ENCODE data around the gene C3orf52. TPM values are rescaled to one million over a fixed set of nuclear protein-coding genes. Genes with fewer than 3 reads are reported as not detected.
"Not testable (repeated sequence)": the region's sequence is repeated elsewhere in the genome, so short reads cannot be mapped to it uniquely, and the experiment has no call there.

C3orf52 gene
- total RNA-seq, 1 donor from 2014 or later: 3.7 TPM

DNA sequence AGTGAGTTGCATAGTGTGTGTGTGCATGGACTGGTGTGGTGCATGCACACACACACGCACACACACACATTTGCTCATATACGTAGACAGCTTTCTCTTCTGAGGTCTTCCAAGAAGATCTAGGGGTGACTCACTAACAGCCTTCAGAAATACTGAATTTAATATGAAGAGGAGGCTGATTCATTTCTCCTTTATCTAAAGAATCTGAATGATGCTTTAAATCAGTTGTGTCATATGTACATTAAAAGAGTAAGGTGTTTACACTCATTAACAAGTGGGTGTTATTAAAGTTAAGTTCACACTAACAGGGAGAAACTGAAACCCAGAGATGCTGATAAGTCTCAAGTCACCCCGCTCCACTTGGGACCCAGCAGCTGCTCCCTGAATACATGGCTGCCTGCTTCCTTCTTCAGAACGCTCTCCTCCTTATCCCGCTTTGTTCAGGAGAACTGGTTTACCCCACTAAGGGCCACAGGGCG is 29.7 kb upstream of the C3orf52 start:
- Histone ChIP-seq H3K27me3 (ENCODE audit: control insufficient read depth in 3 of 3, insufficient read depth in 3 of 3, low read length in 3 of 3) (peaks cover 0 to 2% (median 0%) of the 10 kb centered on the region in 3 donors), H3K4me1 (ENCODE audit: control insufficient read depth in 3 of 3, insufficient read depth in 3 of 3, low read length in 3 of 3) (no peaks in the 10 kb centered on the region), H3K4me3 (ENCODE audit: low read length in 3 of 3) (no peak overlapping the region), H3K9ac (ENCODE audit: low read depth in 1 of 3, low read length in 3 of 3) (no peak overlapping the region), H3K9me3 (ENCODE audit: control insufficient read depth in 3 of 3, low read length in 3 of 3) (no peaks in the 10 kb centered on the region), H3K36me3 (ENCODE audit: control insufficient read depth in 3 of 3, insufficient read depth in 3 of 3, low read length in 3 of 3) (no peaks in the 10 kb centered on the region), H3K27ac (ENCODE audit: low read depth, low read length) (no peak overlapping the region)

DNA sequence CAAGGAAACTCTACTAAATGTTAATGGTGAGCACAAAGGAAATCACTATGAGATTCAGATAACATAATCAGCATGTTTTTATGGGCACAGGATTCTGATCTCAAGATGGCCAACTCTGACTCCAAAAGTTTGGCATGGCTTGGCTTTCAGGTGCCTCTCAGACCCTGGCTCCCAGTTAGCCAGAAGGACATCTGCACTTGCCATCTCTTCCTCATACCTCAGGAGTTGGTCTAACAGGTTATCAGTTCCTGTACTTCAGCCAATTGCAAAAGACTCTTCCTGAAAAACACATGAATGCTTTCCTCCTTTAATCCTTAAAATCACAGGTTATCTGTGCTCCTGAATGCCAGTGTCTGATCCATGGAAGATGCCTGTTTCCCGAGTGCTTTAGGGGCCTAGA is 26.7 kb upstream of the C3orf52 start:
- H3K9me3 ChIP-seq (ENCODE audit: control insufficient read depth in 3 of 3, low read length in 3 of 3): no peaks in the 10 kb centered on the region
- no peaks in the 10 kb centered on the region for H3K4me1 ChIP-seq (ENCODE audit: control insufficient read depth in 3 of 3, insufficient read depth in 3 of 3, low read length in 3 of 3)
- H3K9ac ChIP-seq (ENCODE audit: low read depth in 1 of 3, low read length in 3 of 3): no peak overlapping the region
- H3K4me3 ChIP-seq (ENCODE audit: low read length in 3 of 3): no peak overlapping the region
- H3K27ac ChIP-seq (ENCODE audit: low read depth, low read length): no peak overlapping the region
- no peaks in the 10 kb centered on the region for H3K27me3 ChIP-seq (ENCODE audit: control insufficient read depth in 3 of 3, insufficient read depth in 3 of 3, low read length in 3 of 3)
- no peaks in the 10 kb centered on the region for H3K36me3 ChIP-seq (ENCODE audit: control insufficient read depth in 3 of 3, insufficient read depth in 3 of 3, low read length in 3 of 3)

DNA sequence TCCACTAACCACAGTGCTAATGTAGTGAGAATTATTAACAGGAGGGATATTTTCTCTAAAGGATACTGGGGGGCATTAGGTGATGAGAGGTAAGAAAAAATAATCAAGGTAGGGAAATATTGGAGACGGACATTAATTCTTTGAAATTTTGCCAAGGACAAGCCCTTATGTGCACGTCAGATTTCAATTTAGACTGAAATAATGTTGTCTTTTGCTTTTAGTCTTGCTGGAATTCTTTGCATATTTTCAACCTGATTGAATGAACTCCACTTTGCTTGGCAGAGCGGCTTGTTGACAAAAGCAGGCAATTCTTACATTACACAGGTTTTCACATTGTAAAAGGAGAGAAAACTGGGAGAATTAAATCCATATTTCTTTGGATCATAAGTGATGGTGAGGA is 25.0 kb upstream of the C3orf52 start:
- Histone ChIP-seq H3K36me3 (ENCODE audit: control insufficient read depth in 3 of 3, insufficient read depth in 3 of 3, low read length in 3 of 3) (no peaks in the 10 kb centered on the region), H3K9me3 (ENCODE audit: control insufficient read depth in 3 of 3, low read length in 3 of 3) (no peaks in the 10 kb centered on the region), H3K27me3 (ENCODE audit: control insufficient read depth in 3 of 3, insufficient read depth in 3 of 3, low read length in 3 of 3) (no peaks in the 10 kb centered on the region), H3K9ac (ENCODE audit: low read depth in 1 of 3, low read length in 3 of 3) (no peak overlapping the region), H3K27ac (ENCODE audit: low read depth, low read length) (no peak overlapping the region), H3K4me3 (ENCODE audit: low read length in 3 of 3) (no peak overlapping the region), H3K4me1 (ENCODE audit: control insufficient read depth in 3 of 3, insufficient read depth in 3 of 3, low read length in 3 of 3) (no peaks in the 10 kb centered on the region)

GRCh38 chr3:112072387-112073060 is 13.7 kb upstream of the C3orf52 start:
- H3K36me3 ChIP-seq (ENCODE audit: control insufficient read depth in 3 of 3, insufficient read depth in 3 of 3, low read length in 3 of 3); H3K4me3 ChIP-seq (ENCODE audit: low read length in 3 of 3); H3K9ac ChIP-seq (ENCODE audit: low read depth in 1 of 3, low read length in 3 of 3); H3K9me3 ChIP-seq (ENCODE audit: control insufficient read depth in 3 of 3, low read length in 3 of 3); H3K27me3 ChIP-seq (ENCODE audit: control insufficient read depth in 3 of 3, insufficient read depth in 3 of 3, low read length in 3 of 3); H3K4me1 ChIP-seq (ENCODE audit: control insufficient read depth in 3 of 3, insufficient read depth in 3 of 3, low read length in 3 of 3); H3K27ac ChIP-seq (ENCODE audit: low read depth, low read length): not testable (repeated sequence)

- H3K27ac ChIP-seq (ENCODE audit: low read depth, low read length): no peak overlapping the region
- H3K9ac ChIP-seq (ENCODE audit: low read depth in 1 of 3, low read length in 3 of 3): no peak overlapping the region
- H3K27me3 ChIP-seq (ENCODE audit: control insufficient read depth in 3 of 3, insufficient read depth in 3 of 3, low read length in 3 of 3): peaks cover 0 to 9% (median 0%) of the 10 kb centered on the region in 3 donors
- no peaks in the 10 kb centered on the region for H3K9me3 ChIP-seq (ENCODE audit: control insufficient read depth in 3 of 3, low read length in 3 of 3)
- H3K4me3 ChIP-seq (ENCODE audit: low read length in 3 of 3): no peak overlapping the region
- H3K36me3 ChIP-seq (ENCODE audit: control insufficient read depth in 3 of 3, insufficient read depth in 3 of 3, low read length in 3 of 3): no peaks in the 10 kb centered on the region
- H3K4me1 ChIP-seq (ENCODE audit: control insufficient read depth in 3 of 3, insufficient read depth in 3 of 3, low read length in 3 of 3): no peaks in the 10 kb centered on the region
Observed at GRCh38 chr3:112074006-112074405, 12.2 kb upstream of the C3orf52 start.

DNA sequence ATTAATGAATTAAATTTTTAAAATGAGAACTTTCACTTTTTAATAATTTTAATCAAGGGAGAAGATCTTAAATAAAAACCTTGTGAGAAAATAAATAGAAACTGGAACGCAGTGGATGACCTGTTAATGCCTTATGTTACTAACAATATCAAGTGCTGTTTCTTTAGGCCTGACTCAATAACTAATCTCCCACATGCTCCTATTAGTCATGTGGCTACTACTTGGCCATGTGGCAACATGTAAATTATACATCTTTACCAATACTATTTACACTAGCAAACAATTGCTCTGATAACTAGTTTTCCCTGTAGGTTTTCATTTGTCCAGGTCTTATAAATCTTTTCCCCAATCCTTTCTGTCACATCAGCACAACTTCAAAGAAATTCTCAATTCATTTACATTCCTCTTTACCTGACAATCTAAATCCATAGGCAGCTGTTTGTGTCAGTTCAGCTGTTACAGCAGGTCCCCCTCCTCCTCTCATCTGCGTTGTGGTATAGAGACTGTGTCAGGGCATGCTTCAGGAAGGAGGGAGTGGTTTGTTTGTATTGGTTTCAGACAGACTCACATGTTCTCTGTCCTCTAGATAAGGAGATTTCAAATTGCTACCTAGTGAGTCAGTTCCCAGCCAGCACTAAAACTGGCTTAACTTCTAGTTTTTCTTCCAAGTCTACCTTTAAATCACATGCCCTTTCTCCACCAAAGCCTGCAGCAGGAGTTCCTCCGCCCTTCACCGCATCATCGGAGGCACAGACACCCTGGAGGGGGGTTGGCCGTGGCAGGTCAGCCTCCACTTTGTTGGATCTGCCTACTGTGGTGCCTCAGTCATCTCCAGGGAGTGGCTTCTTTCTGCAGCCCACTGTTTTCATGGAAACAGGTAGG is 11.3 kb upstream of the C3orf52 start:
- Histone ChIP-seq H3K4me1 (ENCODE audit: control insufficient read depth in 3 of 3, insufficient read depth in 3 of 3, low read length in 3 of 3) (no peaks in the 10 kb centered on the region), H3K36me3 (ENCODE audit: control insufficient read depth in 3 of 3, insufficient read depth in 3 of 3, low read length in 3 of 3) (no peaks in the 10 kb centered on the region), H3K27me3 (ENCODE audit: control insufficient read depth in 3 of 3, insufficient read depth in 3 of 3, low read length in 3 of 3) (peaks cover 0 to 9% (median 0%) of the 10 kb centered on the region in 3 donors), H3K27ac (ENCODE audit: low read depth, low read length) (no peak overlapping the region), H3K4me3 (ENCODE audit: low read length in 3 of 3) (no peak overlapping the region), H3K9ac (ENCODE audit: low read depth in 1 of 3, low read length in 3 of 3) (no peak overlapping the region), H3K9me3 (ENCODE audit: control insufficient read depth in 3 of 3, low read length in 3 of 3) (no peaks in the 10 kb centered on the region)

DNA sequence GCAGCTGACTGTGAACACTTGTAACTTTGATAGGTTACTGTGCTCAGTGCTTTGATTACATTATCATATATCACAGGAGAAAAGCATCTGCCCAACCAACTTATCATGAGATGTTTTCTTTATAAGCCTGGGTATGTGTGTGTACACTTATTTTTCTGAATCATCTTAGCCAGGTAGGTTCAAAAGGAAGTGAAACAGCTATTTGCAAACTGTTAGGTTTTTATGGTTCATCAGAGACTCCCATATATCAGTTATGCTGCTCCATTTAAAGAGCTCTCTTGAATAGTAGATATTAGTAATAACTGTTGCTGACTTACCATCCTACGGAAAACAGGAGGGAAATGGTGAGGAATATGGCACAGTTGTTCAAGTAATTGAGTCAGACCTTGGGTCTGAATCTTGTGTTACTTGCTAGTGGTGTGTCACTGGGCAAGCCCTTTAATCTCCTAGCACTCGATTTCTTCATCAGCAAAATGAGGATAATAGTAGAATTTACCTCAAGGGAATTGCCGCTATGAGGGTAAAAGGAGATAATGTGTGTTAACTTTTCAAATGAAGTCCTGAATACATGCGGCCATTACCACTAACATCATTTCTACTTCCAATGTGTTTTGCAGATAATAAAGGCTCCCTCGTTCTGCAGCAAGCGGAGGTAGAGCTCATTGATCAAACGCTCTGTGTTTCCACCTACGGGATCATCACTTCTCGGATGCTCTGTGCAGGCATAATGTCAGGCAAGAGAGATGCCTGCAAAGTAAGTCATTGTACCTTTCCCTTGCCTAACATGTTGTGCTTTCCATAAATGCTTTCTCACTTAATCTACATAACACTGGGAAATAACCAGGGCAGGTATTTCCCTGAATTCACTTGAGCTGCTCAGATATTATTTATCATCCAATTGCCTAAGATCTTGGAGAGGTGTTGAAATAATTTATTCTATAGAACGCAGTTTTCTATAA is 7.8 kb upstream of the C3orf52 start:
- no peak overlapping the region for H3K27ac ChIP-seq (ENCODE audit: low read depth, low read length)
- peaks cover 0 to 9% (median 0%) of the 10 kb centered on the region in 3 donors for H3K27me3 ChIP-seq (ENCODE audit: control insufficient read depth in 3 of 3, insufficient read depth in 3 of 3, low read length in 3 of 3)
- H3K4me3 ChIP-seq (ENCODE audit: low read length in 3 of 3): no peak overlapping the region
- H3K36me3 ChIP-seq (ENCODE audit: control insufficient read depth in 3 of 3, insufficient read depth in 3 of 3, low read length in 3 of 3): no peaks in the 10 kb centered on the region
- no peaks in the 10 kb centered on the region for H3K4me1 ChIP-seq (ENCODE audit: control insufficient read depth in 3 of 3, insufficient read depth in 3 of 3, low read length in 3 of 3)
- H3K9ac ChIP-seq (ENCODE audit: low read depth in 1 of 3, low read length in 3 of 3): no peak overlapping the region
- no peaks in the 10 kb centered on the region for H3K9me3 ChIP-seq (ENCODE audit: control insufficient read depth in 3 of 3, low read length in 3 of 3)

GRCh38 chr3:112083239-112083638 is 3.0 kb upstream of the C3orf52 start:
- H3K9ac ChIP-seq (ENCODE audit: low read depth in 1 of 3, low read length in 3 of 3): no peak overlapping the region
- peaks cover 0 to 3% (median 0%) of the 10 kb centered on the region in 3 donors for H3K27me3 ChIP-seq (ENCODE audit: control insufficient read depth in 3 of 3, insufficient read depth in 3 of 3, low read length in 3 of 3)
- no peaks in the 10 kb centered on the region for H3K36me3 ChIP-seq (ENCODE audit: control insufficient read depth in 3 of 3, insufficient read depth in 3 of 3, low read length in 3 of 3)
- H3K9me3 ChIP-seq (ENCODE audit: control insufficient read depth in 3 of 3, low read length in 3 of 3): no peaks in the 10 kb centered on the region
- H3K4me1 ChIP-seq (ENCODE audit: control insufficient read depth in 3 of 3, insufficient read depth in 3 of 3, low read length in 3 of 3): peaks cover 6 to 10% (median 7%) of the 10 kb centered on the region in 3 donors
- H3K27ac ChIP-seq (ENCODE audit: low read depth, low read length): no peak overlapping the region
- no peak overlapping the region for H3K4me3 ChIP-seq (ENCODE audit: low read length in 3 of 3)

- Histone ChIP-seq H3K27ac (ENCODE audit: low read depth, low read length) (no peak overlapping the region), H3K27me3 (ENCODE audit: control insufficient read depth in 3 of 3, insufficient read depth in 3 of 3, low read length in 3 of 3) (no peaks in the 10 kb centered on the region), H3K9me3 (ENCODE audit: control insufficient read depth in 3 of 3, low read length in 3 of 3) (no peaks in the 10 kb centered on the region), H3K4me1 (ENCODE audit: control insufficient read depth in 3 of 3, insufficient read depth in 3 of 3, low read length in 3 of 3) (peaks cover 6 to 10% (median 7%) of the 10 kb centered on the region in 3 donors), H3K36me3 (ENCODE audit: control insufficient read depth in 3 of 3, insufficient read depth in 3 of 3, low read length in 3 of 3) (no peaks in the 10 kb centered on the region), H3K4me3 (ENCODE audit: low read length in 3 of 3) (peak overlapping the region in 1 of 3 donors; percentile 59), H3K9ac (ENCODE audit: low read depth in 1 of 3, low read length in 3 of 3) (no peak overlapping the region)
Observed at GRCh38 chr3:112084980-112085705, 1.0 kb upstream of the C3orf52 start.
